ENCODE data around the gene ADRM1. TPM values are rescaled to one million over a fixed set of nuclear protein-coding genes. Genes with fewer than 3 reads are reported as not detected.

Gene ADRM1
- total RNA-seq, 1 experiment from 2014 or later = 127 TPM

- Mint-ChIP-seq H3K4me1 (ENCODE audit: insufficient read depth, unreplicated experiment) (peaks cover 18% of the 10 kb centered on the region), H3K27ac (ENCODE audit: low read depth, unreplicated experiment) (peak overlapping the region; percentile 93), H3K4me3 (ENCODE audit: unreplicated experiment) (peak overlapping the region; percentile 90), H3K9me3 (ENCODE audit: unreplicated experiment) (no peaks in the 10 kb centered on the region), H3K36me3 (ENCODE audit: insufficient read depth, unreplicated experiment) (peaks cover 78% of the 10 kb centered on the region), H3K27me3 (ENCODE audit: insufficient read depth, unreplicated experiment) (no peaks in the 10 kb centered on the region)
- no peak for TF ChIP-seq CTCF (IDR thresholded peaks at IDR 0.05; ENCODE audit: unreplicated experiment)
- ChIA-PET CTCF (interaction anchor here (0.7 to 3.7 kb wide), 10 partner anchors 10 to 195 kb away, joined by 3 to 33 read pairs (median 4); no protein-coding TSS in a partner anchor), POLR2A (interaction anchor here (0.6 to 6.4 kb wide), 21 partner anchors 11 to 489 kb away, joined by 3 to 128 read pairs (median 5); partner anchors contain the start of genes LAMA5 and RPS21)
- BruUV-seq (replicated peaks) = no TSS peak
- DNase-seq (ENCODE audit: unreplicated experiment) = peak; percentile 40
- intact Hi-C loops (cut with micrococcal nuclease) = loop anchor here (5.0 kb wide), 2 partner anchors 63 to 318 kb away; partner anchors contain the start of gene LAMA5
Measured at GRCh38 chr20:62304331-62305148, 1.7 kb downstream of the ADRM1 start.

GRCh38 chr20:62305149-62305764 lies 2.5 kb downstream of the ADRM1 start:
- Mint-ChIP-seq H3K27ac (ENCODE audit: low read depth, unreplicated experiment) (peak overlapping the region; percentile 49), H3K27me3 (ENCODE audit: insufficient read depth, unreplicated experiment) (no peaks in the 10 kb centered on the region), H3K4me3 (ENCODE audit: unreplicated experiment) (peak overlapping the region; percentile 90), H3K9me3 (ENCODE audit: unreplicated experiment) (no peaks in the 10 kb centered on the region), H3K4me1 (ENCODE audit: insufficient read depth, unreplicated experiment) (peaks cover 18% of the 10 kb centered on the region), H3K36me3 (ENCODE audit: insufficient read depth, unreplicated experiment) (peaks cover 72% of the 10 kb centered on the region)
- ChIA-PET CTCF (interaction anchor here (0.7 to 3.7 kb wide), 6 partner anchors 9 to 76 kb away, joined by 3 to 33 read pairs (median 5); no protein-coding TSS in a partner anchor), POLR2A (interaction anchor here (0.6 to 6.4 kb wide), 18 partner anchors 11 to 117 kb away, joined by 3 to 128 read pairs (median 4); partner anchors contain the start of genes LAMA5 and RPS21)
- BruUV-seq (replicated peaks) = TSS peak; percentile 19
- intact Hi-C loops (cut with micrococcal nuclease) = no loop called here
- no peak for TF ChIP-seq CTCF (IDR thresholded peaks at IDR 0.05; ENCODE audit: unreplicated experiment)
- DNase-seq (ENCODE audit: unreplicated experiment) = no peak

GRCh38 chr20:62305765-62306413 lies 3.1 kb downstream of the ADRM1 start:
- Mint-ChIP-seq H3K27me3 (ENCODE audit: insufficient read depth, unreplicated experiment) (no peaks in the 10 kb centered on the region), H3K27ac (ENCODE audit: low read depth, unreplicated experiment) (peak overlapping the region; percentile 49), H3K36me3 (ENCODE audit: insufficient read depth, unreplicated experiment) (peaks cover 74% of the 10 kb centered on the region), H3K9me3 (ENCODE audit: unreplicated experiment) (no peaks in the 10 kb centered on the region), H3K4me3 (ENCODE audit: unreplicated experiment) (peak overlapping the region; percentile 90), H3K4me1 (ENCODE audit: insufficient read depth, unreplicated experiment) (peaks cover 18% of the 10 kb centered on the region)
- ChIA-PET CTCF (interaction anchor here (0.6 to 3.7 kb wide), 9 partner anchors 8 to 76 kb away, joined by 3 to 33 read pairs (median 4); no protein-coding TSS in a partner anchor), POLR2A (interaction anchor here (0.7 to 6.4 kb wide), 20 partner anchors 10 to 101 kb away, joined by 3 to 128 read pairs (median 5); partner anchors contain the start of genes CABLES2, LAMA5 and RPS21)
- BruUV-seq (replicated peaks) = no TSS peak
- DNase-seq (ENCODE audit: unreplicated experiment) = no peak
- intact Hi-C loops (cut with micrococcal nuclease) = no loop called here
- no peak for TF ChIP-seq CTCF (IDR thresholded peaks at IDR 0.05; ENCODE audit: unreplicated experiment)

All from MCF 10A (cell line).